Lower leg skin (tissue), 4 donors: ENCODE measurements around the gene FILIP1L. TPM values are rescaled to one million over a fixed set of nuclear protein-coding genes. Genes with fewer than 3 reads are reported as not detected.
A peak's percentile ranks its signal among the peaks of the same experiment; 100 is the strongest.

Source experiments
- DNase-seq, 2 donors: peaks; one replicate each; pipeline ENCODE4 v3.0.0-alpha.2; 2019; ENCODE audit warnings: low spot score in 2 of 2
- H3K4me3 ChIP-seq: fragments of 200-600 bp; sonication (generic); 2 replicates; pipeline ENCODE4 v1.5.1; 2017; ENCODE audit warnings: mild to moderate bottlenecking, low read depth; ENCODE audit not compliant: poor library complexity, severe bottlenecking
- CTCF ChIP-seq, 3 donors: fragments of 450-650 bp; IDR thresholded peaks; one replicate each; pipeline ENCODE4 v1.5.1; 2016; ENCODE audit warnings: antibody characterized with exemption in 3 of 3, mild to moderate bottlenecking in 3 of 3, moderate library complexity in 2 of 3
- POLR2A ChIP-seq, 2 donors: fragments of 450-650 bp; IDR thresholded peaks; one replicate each; pipeline ENCODE4 v1.6.1; 2016 to 2017; ENCODE audit warnings: antibody characterized with exemption in 2 of 2, mild to moderate bottlenecking in 1 of 2, moderate library complexity in 1 of 2
- WGBS, 2 donors: methylation state at CpG; one replicate each; pipeline ENCODE4 v1.1.5; 2018; 5-methylcytosine and 5-hydroxymethylcytosine counted together
- intact Hi-C: fragments of 100-400 bp; cut with DNase I; formaldehyde crosslinking; loops from one replicate; pipeline ENCODE4 v1.15.0; 2023; ENCODE audit warnings: low total_unique reads
- total RNA-seq, 4 donors: library from RNA; depleted of rRNA; stranded (reverse); fragments of >200 nt; gene quantifications; one replicate each; pipeline ENCODE4 v1.1.0, GENCODE V29; 2016

Gene FILIP1L
- total RNA-seq, 4 donors from 2014 or later: 17.5 to 33.9 (median 22.1) TPM

- intact Hi-C loops: loop anchor here (10.0 kb wide), 1 partner anchor 235 kb away; no protein-coding TSS in a partner anchor
- no peak for DNase-seq
- WGBS, 2 donors: 95 to 96% methylated on average over 3 of the region's 3 CpGs
- TF ChIP-seq CTCF (IDR thresholded peaks at IDR 0.05): no peak
- H3K4me3 ChIP-seq: no peak overlapping the region
Observed at GRCh38 chr3:99829844-99830243, 284.5 kb downstream of the FILIP1L start.

- no peak overlapping the region for H3K4me3 ChIP-seq
- DNase-seq: no peak
- 46 to 51% methylated on average over 3 of the region's 3 CpGs for WGBS, 2 donors
- intact Hi-C loops: no loop called here
- TF ChIP-seq POLR2A (IDR thresholded peaks at IDR 0.05) (no peak), CTCF (IDR thresholded peaks at IDR 0.05) (no peak)
Observed at GRCh38 chr3:99825004-99825640, 289.2 kb downstream of the FILIP1L start.

GRCh38 chr3:99823723-99824711, 290.3 kb downstream of the FILIP1L start:
- H3K4me3 ChIP-seq: no peak overlapping the region
- intact Hi-C loops: no loop called here
- TF ChIP-seq POLR2A (IDR thresholded peaks at IDR 0.05): no peak
- TF ChIP-seq CTCF (IDR thresholded peaks at IDR 0.05): no peak
- WGBS, 2 donors: 75 to 77% methylated on average over 14 of the region's 14 CpGs
- no peak for DNase-seq

- no peak overlapping the region for H3K4me3 ChIP-seq
- 93 to 97% methylated on average over 2 of the region's 2 CpGs for WGBS, 2 donors
- TF ChIP-seq CTCF (IDR thresholded peaks at IDR 0.05) (no peak), POLR2A (IDR thresholded peaks at IDR 0.05) (no peak)
- no peak for DNase-seq
- intact Hi-C loops: no loop called here
Observed at GRCh38 chr3:99818818-99819217, 295.5 kb downstream of the FILIP1L start.

- TF ChIP-seq CTCF (IDR thresholded peaks at IDR 0.05) (no peak), POLR2A (IDR thresholded peaks at IDR 0.05) (no peak)
Observed at GRCh38 chr3:99817437-99818240, 296.7 kb downstream of the FILIP1L start, which contains the start of gene CMSS1. Gene CMSS1 (plus strand): TSS chr3:99817862.

More at GRCh38 chr3:99817437-99818240, 296.7 kb downstream of the FILIP1L start, which contains the start of gene CMSS1:
- intact Hi-C loops: no loop called here
- peak; percentile 92 to 99 for DNase-seq
- H3K4me3 ChIP-seq: peak within 1 kb of the TSS; percentile 77
- 0 to 1% methylated on average over 57 to 60 of the region's 60 CpGs for WGBS, 2 donors
